ENCODE results near the gene CDR2. TPM values are rescaled to one million over a fixed set of nuclear protein-coding genes. Genes with fewer than 3 reads are reported as not detected.

Gene CDR2
- total RNA-seq, 1 experiment from 2014 or later, result 35.7 TPM

- Histone ChIP-seq H3K4me1 (ENCODE audit: control insufficient read depth, insufficient read depth, low read length) (no peaks in the 10 kb centered on the region), H3K27me3 (ENCODE audit: control insufficient read depth, insufficient read depth, low read length) (no peaks in the 10 kb centered on the region), H3K36me3 (ENCODE audit: control insufficient read depth, insufficient read depth, low read length) (no peaks in the 10 kb centered on the region; the same call in 1 of the 2 replicates), H3K4me3 (ENCODE audit: low read depth in 2 of 2, low read length in 2 of 2) (no peak overlapping the region), H3K27ac (ENCODE audit: low read length) (no peak overlapping the region), H3K9me3 (ENCODE audit: control insufficient read depth, insufficient read depth, low read depth, low read length) (peaks cover 2% of the 10 kb centered on the region; the same call in 1 of the 2 replicates)
- no TSS peak for BruUV-seq (replicated peaks)
- in situ Hi-C loops (cut with HindIII; ENCODE audit: low pct_unique_long_range_greater_than_20kb, low sequenced_read_pairs) (no loop called here), intact Hi-C loops (cut with micrococcal nuclease; ENCODE audit: unreplicated experiment) (no loop called here)
- no peak for ATAC-seq
- ChIA-PET CTCF (no interaction called here), POLR2A (no interaction called here)
- DNase-seq (ENCODE audit: low read depth, low spot score), result no peak
- TF ChIP-seq REST (IDR thresholded peaks at IDR 0.05; ENCODE audit: insufficient read depth in 1 of 2, low read depth in 2 of 2, low read length in 1 of 2), result no peak
- no peak for TF ChIP-seq POLR2AphosphoS5 (IDR thresholded peaks at IDR 0.05; ENCODE audit: low read depth, low read length)
- no peak for TF ChIP-seq CTCF (IDR thresholded peaks at IDR 0.05)
- TF ChIP-seq SIN3A (IDR thresholded peaks at IDR 0.05; ENCODE audit: borderline replicate concordance, insufficient read depth, low read depth, low read length), result no peak
- no peak for TF ChIP-seq TCF7L2 (IDR thresholded peaks at IDR 0.05; ENCODE audit: low read depth, low read length)
Measured at GRCh38 chr16:22340945-22341344, 33.5 kb downstream of the CDR2 start.

GRCh38 chr16:22337849-22338635, 36.4 kb downstream of the CDR2 start:
- TSS peak; percentile 16 for BruUV-seq (replicated peaks)
- H3K27ac ChIP-seq (ENCODE audit: low read length), result no peak overlapping the region
- no peak for DNase-seq (ENCODE audit: low read depth, low spot score)
- peaks cover 2% of the 10 kb centered on the region; the same call in 1 of the 2 replicates for H3K9me3 ChIP-seq (ENCODE audit: control insufficient read depth, insufficient read depth, low read depth, low read length)
- in situ Hi-C loops (cut with HindIII; ENCODE audit: low pct_unique_long_range_greater_than_20kb, low sequenced_read_pairs), result no loop called here
- intact Hi-C loops (cut with micrococcal nuclease; ENCODE audit: unreplicated experiment), result no loop called here
- no peak for ATAC-seq
- H3K4me3 ChIP-seq (ENCODE audit: low read depth in 2 of 2, low read length in 2 of 2), result no peak overlapping the region
- POLR2A ChIA-PET, result interaction anchor here (1.0 kb wide), 1 partner anchor 9 kb away, joined by 3 read pairs; no protein-coding TSS in a partner anchor
- no peaks in the 10 kb centered on the region for H3K4me1 ChIP-seq (ENCODE audit: control insufficient read depth, insufficient read depth, low read length)
- H3K36me3 ChIP-seq (ENCODE audit: control insufficient read depth, insufficient read depth, low read length), result peaks cover 9% of the 10 kb centered on the region; the same call in 1 of the 2 replicates
- CTCF ChIA-PET, result no interaction called here
- TF ChIP-seq POLR2AphosphoS5 (IDR thresholded peaks at IDR 0.05; ENCODE audit: low read depth, low read length) (no peak), TCF7L2 (IDR thresholded peaks at IDR 0.05; ENCODE audit: low read depth, low read length) (no peak), SIN3A (IDR thresholded peaks at IDR 0.05; ENCODE audit: borderline replicate concordance, insufficient read depth, low read depth, low read length) (no peak), CTCF (IDR thresholded peaks at IDR 0.05) (no peak), REST (IDR thresholded peaks at IDR 0.05; ENCODE audit: insufficient read depth in 1 of 2, low read depth in 2 of 2, low read length in 1 of 2) (no peak)
- H3K27me3 ChIP-seq (ENCODE audit: control insufficient read depth, insufficient read depth, low read length), result no peaks in the 10 kb centered on the region

Data from Panc1 (cell line).